ENCODE results near the gene CDK5RAP2. TPM values are rescaled to one million over a fixed set of nuclear protein-coding genes. Genes with fewer than 3 reads are reported as not detected.

The CDK5RAP2 gene
- total and polyA plus RNA-seq, 2 experiments from 2014 or later = 23.9 to 30.9 TPM

DNA sequence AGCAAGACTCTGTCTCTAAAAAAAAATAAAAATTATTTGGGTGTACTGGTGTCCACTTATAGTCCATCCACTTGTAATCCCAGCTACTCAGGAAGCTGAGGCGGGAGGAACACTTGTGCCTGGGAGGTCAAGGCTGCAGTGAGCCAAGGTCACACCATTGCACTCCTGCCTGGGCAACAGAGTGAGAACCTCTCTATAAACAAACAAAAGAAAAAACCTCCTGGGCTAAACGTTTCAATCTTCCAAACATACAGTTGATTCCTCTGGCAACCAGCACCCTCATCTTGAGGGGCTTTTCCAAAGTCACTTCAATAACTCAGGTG is 13.9 kb upstream of the CDK5RAP2 start:
- Histone ChIP-seq H3K9me2 (replicated peaks; ENCODE audit: insufficient read depth) (no peaks in the 10 kb centered on the region), H3K79me2 (no peaks in the 10 kb centered on the region), H3K36me3 (replicated peaks; ENCODE audit: insufficient read depth, low read depth) (no peaks in the 10 kb centered on the region), H2AFZ (no peak overlapping the region), H3K27me3 (no peaks in the 10 kb centered on the region), H3K27ac (no peak overlapping the region), H4K20me1 (ENCODE audit: insufficient read depth, poor library complexity, severe bottlenecking) (no peaks in the 10 kb centered on the region), H3K4me3 (no peak overlapping the region), H3K4me1 (ENCODE audit: insufficient read depth) (no peaks in the 10 kb centered on the region), H3K9me3 (ENCODE audit: low read depth) (no peaks in the 10 kb centered on the region), H3K4me2 (no peak overlapping the region)
- TF ChIP-seq EZH2phosphoT487 (IDR thresholded peaks at IDR 0.05; ENCODE audit: low read depth, severe bottlenecking, unreplicated experiment) = no peak
- TF ChIP-seq, protein P1, sequence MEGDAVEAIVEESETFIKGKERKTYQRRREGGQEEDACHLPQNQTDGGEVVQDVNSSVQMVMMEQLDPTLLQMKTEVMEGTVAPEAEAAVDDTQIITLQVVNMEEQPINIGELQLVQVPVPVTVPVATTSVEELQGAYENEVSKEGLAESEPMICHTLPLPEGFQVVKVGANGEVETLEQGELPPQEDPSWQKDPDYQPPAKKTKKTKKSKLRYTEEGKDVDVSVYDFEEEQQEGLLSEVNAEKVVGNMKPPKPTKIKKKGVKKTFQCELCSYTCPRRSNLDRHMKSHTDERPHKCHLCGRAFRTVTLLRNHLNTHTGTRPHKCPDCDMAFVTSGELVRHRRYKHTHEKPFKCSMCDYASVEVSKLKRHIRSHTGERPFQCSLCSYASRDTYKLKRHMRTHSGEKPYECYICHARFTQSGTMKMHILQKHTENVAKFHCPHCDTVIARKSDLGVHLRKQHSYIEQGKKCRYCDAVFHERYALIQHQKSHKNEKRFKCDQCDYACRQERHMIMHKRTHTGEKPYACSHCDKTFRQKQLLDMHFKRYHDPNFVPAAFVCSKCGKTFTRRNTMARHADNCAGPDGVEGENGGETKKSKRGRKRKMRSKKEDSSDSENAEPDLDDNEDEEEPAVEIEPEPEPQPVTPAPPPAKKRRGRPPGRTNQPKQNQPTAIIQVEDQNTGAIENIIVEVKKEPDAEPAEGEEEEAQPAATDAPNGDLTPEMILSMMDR (IDR thresholded peaks at IDR 0.05; ENCODE audit: poor library complexity) = no peak
- no peak for TF ChIP-seq EZH2 (IDR thresholded peaks at IDR 0.05; ENCODE audit: borderline replicate concordance)
- DNase-seq (ENCODE audit: low spot score) = no peak
- 61% methylated on average over 2 of the region's 2 CpGs for WGBS (ENCODE audit: low lambda C conversion rate, missing lambda C conversion rate)

DNA sequence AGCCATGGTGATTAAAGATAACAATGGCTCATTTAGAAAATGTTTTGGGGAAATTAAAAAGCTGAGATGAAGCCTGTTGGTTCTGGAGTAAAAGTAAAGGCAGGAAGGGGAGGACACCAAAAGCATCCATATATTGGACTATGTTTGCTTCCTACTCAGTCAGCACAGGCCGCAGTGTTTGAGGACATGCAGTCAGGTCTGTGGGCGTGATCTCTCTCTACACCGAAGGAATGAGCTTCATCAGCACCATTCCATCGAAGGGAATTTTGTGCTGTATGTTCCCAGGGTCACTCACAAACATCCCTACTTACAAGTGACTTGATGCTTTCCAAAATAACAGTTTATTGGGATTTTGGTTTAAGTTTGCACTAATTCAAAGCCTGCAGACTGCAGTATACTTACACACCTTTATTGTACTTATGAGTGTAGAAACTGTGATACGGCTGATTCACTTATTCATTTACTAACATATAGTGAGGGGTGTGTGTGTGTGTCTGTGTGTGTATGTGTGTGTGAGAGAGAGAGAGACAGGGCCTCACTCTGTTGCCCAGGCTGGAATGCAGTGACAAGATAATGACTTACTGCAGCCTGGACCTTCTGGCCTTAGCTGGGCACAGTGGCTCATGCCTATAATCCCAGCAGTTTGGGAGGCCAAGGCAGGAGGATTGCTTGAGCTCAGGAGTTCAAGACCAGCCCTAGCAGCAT is 13.4 kb upstream of the CDK5RAP2 start:
- Histone ChIP-seq H3K9me3 (ENCODE audit: low read depth) (no peaks in the 10 kb centered on the region), H3K27me3 (no peaks in the 10 kb centered on the region), H3K4me1 (ENCODE audit: insufficient read depth) (no peaks in the 10 kb centered on the region), H2AFZ (no peak overlapping the region), H3K27ac (no peak overlapping the region), H3K9me2 (replicated peaks; ENCODE audit: insufficient read depth) (no peaks in the 10 kb centered on the region), H3K79me2 (no peaks in the 10 kb centered on the region), H4K20me1 (ENCODE audit: insufficient read depth, poor library complexity, severe bottlenecking) (no peaks in the 10 kb centered on the region), H3K4me3 (no peak overlapping the region), H3K4me2 (no peak overlapping the region), H3K36me3 (replicated peaks; ENCODE audit: insufficient read depth, low read depth) (no peaks in the 10 kb centered on the region)
- DNase-seq (ENCODE audit: low spot score) = no peak
- 85% methylated on average over 5 of the region's 5 CpGs for WGBS (ENCODE audit: low lambda C conversion rate, missing lambda C conversion rate)
- no peak for TF ChIP-seq EZH2 (IDR thresholded peaks at IDR 0.05; ENCODE audit: borderline replicate concordance)
- TF ChIP-seq, protein P1 (IDR thresholded peaks at IDR 0.05; ENCODE audit: poor library complexity) = no peak
- TF ChIP-seq EZH2phosphoT487 (IDR thresholded peaks at IDR 0.05; ENCODE audit: low read depth, severe bottlenecking, unreplicated experiment) = no peak

DNA sequence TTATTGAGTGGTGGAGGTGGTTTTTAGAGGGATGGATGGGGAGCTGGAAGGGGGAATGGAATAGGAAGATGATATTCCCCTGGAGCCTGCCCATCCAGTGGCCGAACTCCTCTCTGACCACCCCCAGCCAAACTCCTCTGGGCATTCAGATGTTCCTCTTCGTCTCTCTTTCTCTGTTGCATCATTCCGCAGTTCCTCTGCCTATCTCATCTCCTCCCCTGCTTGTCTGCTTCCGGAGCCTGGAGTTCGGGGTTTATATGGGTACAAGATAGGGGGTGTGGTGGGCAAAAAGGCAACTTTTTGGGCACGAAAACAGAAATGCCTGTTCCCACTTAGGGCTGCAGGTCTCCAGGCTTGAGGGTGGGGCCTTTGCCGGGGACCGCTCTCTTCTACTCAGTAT is 12.2 kb upstream of the CDK5RAP2 start:
- H4K20me1 ChIP-seq (ENCODE audit: insufficient read depth, poor library complexity, severe bottlenecking) = no peaks in the 10 kb centered on the region
- H3K27ac ChIP-seq = no peak overlapping the region
- no peak for DNase-seq (ENCODE audit: low spot score)
- H3K4me3 ChIP-seq = no peak overlapping the region
- no peaks in the 10 kb centered on the region for H3K4me1 ChIP-seq (ENCODE audit: insufficient read depth)
- H3K36me3 ChIP-seq (replicated peaks; ENCODE audit: insufficient read depth, low read depth) = no peaks in the 10 kb centered on the region
- no peaks in the 10 kb centered on the region for H3K9me3 ChIP-seq (ENCODE audit: low read depth)
- H3K9me2 ChIP-seq (replicated peaks; ENCODE audit: insufficient read depth) = no peaks in the 10 kb centered on the region
- no peak overlapping the region for H2AFZ ChIP-seq
- H3K4me2 ChIP-seq = no peak overlapping the region
- 94% methylated on average over 8 of the region's 8 CpGs for WGBS (ENCODE audit: low lambda C conversion rate, missing lambda C conversion rate)
- H3K79me2 ChIP-seq = no peaks in the 10 kb centered on the region
- TF ChIP-seq EZH2phosphoT487 (IDR thresholded peaks at IDR 0.05; ENCODE audit: low read depth, severe bottlenecking, unreplicated experiment) (no peak), EZH2 (IDR thresholded peaks at IDR 0.05; ENCODE audit: borderline replicate concordance) (no peak)
- TF ChIP-seq, protein P1 (IDR thresholded peaks at IDR 0.05; ENCODE audit: poor library complexity) = no peak
- H3K27me3 ChIP-seq = no peaks in the 10 kb centered on the region
